Activated CD4-positive, alpha-beta memory T cell treated with anti-CD3 and anti-CD28 coated beads, Interleukin-2, amount 10 ng/mL, durations not matched to agents 7 days and 5 days (primary cell): Measurements from ENCODE around the gene IFNA4. TPM values are rescaled to one million over a fixed set of nuclear protein-coding genes. Genes with fewer than 3 reads are reported as not detected.

Experiments
- CTCF ChIA-PET: fragments of 350-600 bp; sonication (Branson Sonifier 250); formaldehyde crosslinking; loops from one replicate; lab custom pipeline; 2021; ENCODE audit warnings: antibody characterized with exemption, inconsistent platforms; lab: Charles Lee
- POLR2A ChIA-PET: fragments of 350-600 bp; sonication (Branson Sonifier 250); formaldehyde crosslinking; loops from one replicate; lab custom pipeline; 2021; ENCODE audit warnings: antibody characterized with exemption; lab: Charles Lee
- DNase-seq: peaks from one replicate; pipeline ENCODE4 v3.0.0-alpha.2; 2020
- H3K27ac Mint-ChIP-seq: one replicate; pipeline ENCODE4 v1.8.0; 2021; ENCODE audit warnings: mild to moderate bottlenecking, mixed read lengths
- H3K27me3 Mint-ChIP-seq: one replicate; pipeline ENCODE4 v1.8.0; 2021; ENCODE audit warnings: mixed read lengths
- H3K36me3 Mint-ChIP-seq: one replicate; pipeline ENCODE4 v1.8.0; 2021; ENCODE audit warnings: low read depth, mixed read lengths
- H3K4me1 Mint-ChIP-seq: one replicate; pipeline ENCODE4 v1.8.0; 2021; ENCODE audit warnings: mixed read lengths
- H3K4me3 Mint-ChIP-seq: one replicate; pipeline ENCODE4 v1.8.0; 2021; ENCODE audit warnings: mild to moderate bottlenecking, mixed read lengths
- H3K9me3 Mint-ChIP-seq: one replicate; pipeline ENCODE4 v1.8.0; 2021; ENCODE audit warnings: mixed read lengths
- total RNA-seq, 2 experiments: library from RNA; stranded (reverse); gene quantifications; one replicate each; pipeline ENCODE4 v1.2.3, GENCODE V29; 2021

IFNA4 gene
- total RNA-seq, 2 experiments from 2014 or later, result not detected

- no peak for DNase-seq
- H3K9me3 Mint-ChIP-seq, result peaks cover 10% of the 10 kb centered on the region
- no peak overlapping the region for H3K27ac Mint-ChIP-seq
- peaks cover 15% of the 10 kb centered on the region for H3K4me1 Mint-ChIP-seq
- ChIA-PET POLR2A (no interaction called here), CTCF (interaction anchor here (0.6 to 1.6 kb wide), 7 partner anchors 13 to 963 kb away, joined by 3 to 5 read pairs (median 3); no protein-coding TSS in a partner anchor)
- H3K36me3 Mint-ChIP-seq, result peaks cover 10% of the 10 kb centered on the region
- no peak overlapping the region for H3K4me3 Mint-ChIP-seq
- peaks cover 8% of the 10 kb centered on the region for H3K27me3 Mint-ChIP-seq
These were observed 33.9 kb downstream of the IFNA4 start for GRCh38 chr9:21153336-21154017.

- DNase-seq, result no peak
- ChIA-PET POLR2A (interaction anchor here (0.9 kb wide), 1 partner anchor 113 kb away, joined by 3 read pairs; the partner anchor contains the start of gene HACD4), CTCF (interaction anchor here (1.0 kb wide), 1 partner anchor 11 kb away, joined by 3 read pairs; no protein-coding TSS in a partner anchor)
- peaks cover 31% of the 10 kb centered on the region for H3K9me3 Mint-ChIP-seq
- peaks cover 41% of the 10 kb centered on the region for H3K36me3 Mint-ChIP-seq
- H3K4me3 Mint-ChIP-seq, result peak overlapping the region; percentile 13
- peak overlapping the region; percentile 85 for H3K27ac Mint-ChIP-seq
- H3K4me1 Mint-ChIP-seq, result peaks cover 39% of the 10 kb centered on the region
- peaks cover 2% of the 10 kb centered on the region for H3K27me3 Mint-ChIP-seq
These were observed 42.8 kb downstream of the IFNA4 start for GRCh38 chr9:21144603-21145002.

- Mint-ChIP-seq H3K4me3 (no peak within 1 kb of the TSS), H3K4me1 (peaks cover 39% of the 10 kb centered on the region), H3K36me3 (peaks cover 17% of the 10 kb centered on the region), H3K27me3 (no peaks in the 10 kb centered on the region), H3K9me3 (peaks cover 8% of the 10 kb centered on the region), H3K27ac (no peak within 1 kb of the TSS)
- CTCF ChIA-PET, result interaction anchor here (1.3 kb wide), 1 partner anchor 12 kb away, joined by 3 read pairs; no protein-coding TSS in a partner anchor
- POLR2A ChIA-PET, result no interaction called here
- DNase-seq, result no peak
These were observed 45.9 kb downstream of the IFNA4 start, which contains the start of gene IFNW1 for GRCh38 chr9:21141427-21141882. Gene IFNW1, minus strand, starts transcription at chr9:21141832. Its CDS starts 262 bp downstream, at chr9:21141570.

- Mint-ChIP-seq H3K4me3 (no peak overlapping the region), H3K36me3 (no peaks in the 10 kb centered on the region), H3K9me3 (no peaks in the 10 kb centered on the region), H3K27ac (no peak overlapping the region), H3K4me1 (peaks cover 10% of the 10 kb centered on the region), H3K27me3 (peaks cover 6% of the 10 kb centered on the region)
- POLR2A ChIA-PET, result no interaction called here
- DNase-seq, result no peak
- CTCF ChIA-PET, result no interaction called here
These were observed 50.4 kb downstream of the IFNA4 start for GRCh38 chr9:21137020-21137419.

Other genes starting within 250 kb of the IFNA4 start
- gene HACD4, start 155.9 kb downstream of the IFNA4 start, total RNA-seq, result 10 to 100 TPM; 14.8 to 15.6 TPM
- under 1 TPM; 0.35 to 0.68 TPM for gene IFNB1, start 109.6 kb downstream of the IFNA4 start, total RNA-seq
- not detected for gene IFNW1, start 45.8 kb downstream of the IFNA4 start, total RNA-seq
- gene IFNA21, start 20.9 kb downstream of the IFNA4 start, total RNA-seq, result not detected
- gene IFNA7, start 14.6 kb upstream of the IFNA4 start, total RNA-seq, result not detected
- not detected for gene IFNA10, start 19.6 kb upstream of the IFNA4 start, total RNA-seq
- gene IFNA16, start 29.7 kb upstream of the IFNA4 start, total RNA-seq, result not detected
- not detected for gene IFNA17, start 40.6 kb upstream of the IFNA4 start, total RNA-seq
- gene IFNA14, start 52.4 kb upstream of the IFNA4 start, total RNA-seq, result not detected
- gene IFNA5, start 117.7 kb upstream of the IFNA4 start, total RNA-seq, result not detected
- gene KLHL9, start 147.8 kb upstream of the IFNA4 start, total RNA-seq, result 10 to 100 TPM; 17.0 to 18.0 TPM
- not detected for gene IFNA6, start 163.3 kb upstream of the IFNA4 start, total RNA-seq
- gene IFNA13, start 180.5 kb upstream of the IFNA4 start, total RNA-seq, result not detected
- not detected for gene IFNA2, start 197.8 kb upstream of the IFNA4 start, total RNA-seq
- not detected for gene IFNA8, start 221.5 kb upstream of the IFNA4 start, total RNA-seq